ENCODE results near the gene WIPF1.

Gene WIPF1

DNA sequence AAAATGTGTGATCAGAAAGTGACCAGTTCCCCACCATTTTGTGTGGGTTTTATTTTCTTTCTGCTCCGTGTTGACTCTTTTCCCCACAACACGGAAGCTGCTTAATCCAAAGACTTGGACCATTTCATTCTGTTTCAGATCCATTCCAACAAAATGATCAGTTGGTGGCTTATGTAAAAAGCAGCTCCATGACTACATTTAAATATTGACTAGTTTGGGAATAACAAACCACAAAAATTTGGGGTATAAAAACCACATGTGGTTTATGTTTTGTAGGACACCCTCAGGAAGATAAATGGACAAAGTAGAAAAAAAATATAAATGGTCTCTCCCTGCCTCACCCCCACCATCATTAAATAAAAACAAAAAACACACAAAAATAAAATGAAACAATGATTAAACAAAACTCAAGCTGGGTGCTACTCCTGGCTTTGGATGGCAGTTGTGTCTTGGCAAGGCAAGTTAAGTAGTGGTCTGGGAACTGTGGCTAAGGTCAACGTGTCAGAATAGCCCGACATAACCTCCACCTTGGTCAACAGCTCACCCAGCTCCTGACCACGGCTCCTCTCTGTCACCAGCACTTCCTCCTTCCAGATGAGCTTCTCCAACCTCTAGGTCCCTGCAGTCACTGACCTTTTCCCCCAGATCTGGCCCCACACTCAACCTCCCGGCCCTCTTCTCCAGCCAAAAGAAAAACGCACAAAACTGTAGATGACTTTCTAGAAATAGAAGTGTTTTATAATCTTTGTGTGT is 12.8 kb upstream of the WIPF1 start:
- TF ChIP-seq, protein P1, sequence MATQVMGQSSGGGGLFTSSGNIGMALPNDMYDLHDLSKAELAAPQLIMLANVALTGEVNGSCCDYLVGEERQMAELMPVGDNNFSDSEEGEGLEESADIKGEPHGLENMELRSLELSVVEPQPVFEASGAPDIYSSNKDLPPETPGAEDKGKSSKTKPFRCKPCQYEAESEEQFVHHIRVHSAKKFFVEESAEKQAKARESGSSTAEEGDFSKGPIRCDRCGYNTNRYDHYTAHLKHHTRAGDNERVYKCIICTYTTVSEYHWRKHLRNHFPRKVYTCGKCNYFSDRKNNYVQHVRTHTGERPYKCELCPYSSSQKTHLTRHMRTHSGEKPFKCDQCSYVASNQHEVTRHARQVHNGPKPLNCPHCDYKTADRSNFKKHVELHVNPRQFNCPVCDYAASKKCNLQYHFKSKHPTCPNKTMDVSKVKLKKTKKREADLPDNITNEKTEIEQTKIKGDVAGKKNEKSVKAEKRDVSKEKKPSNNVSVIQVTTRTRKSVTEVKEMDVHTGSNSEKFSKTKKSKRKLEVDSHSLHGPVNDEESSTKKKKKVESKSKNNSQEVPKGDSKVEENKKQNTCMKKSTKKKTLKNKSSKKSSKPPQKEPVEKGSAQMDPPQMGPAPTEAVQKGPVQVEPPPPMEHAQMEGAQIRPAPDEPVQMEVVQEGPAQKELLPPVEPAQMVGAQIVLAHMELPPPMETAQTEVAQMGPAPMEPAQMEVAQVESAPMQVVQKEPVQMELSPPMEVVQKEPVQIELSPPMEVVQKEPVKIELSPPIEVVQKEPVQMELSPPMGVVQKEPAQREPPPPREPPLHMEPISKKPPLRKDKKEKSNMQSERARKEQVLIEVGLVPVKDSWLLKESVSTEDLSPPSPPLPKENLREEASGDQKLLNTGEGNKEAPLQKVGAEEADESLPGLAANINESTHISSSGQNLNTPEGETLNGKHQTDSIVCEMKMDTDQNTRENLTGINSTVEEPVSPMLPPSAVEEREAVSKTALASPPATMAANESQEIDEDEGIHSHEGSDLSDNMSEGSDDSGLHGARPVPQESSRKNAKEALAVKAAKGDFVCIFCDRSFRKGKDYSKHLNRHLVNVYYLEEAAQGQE (IDR thresholded peaks at IDR 0.05; ENCODE audit: insufficient read depth in 1 of 2, low read depth in 2 of 2, low read length in 2 of 2) = no peak
- no peak for TF ChIP-seq POLR2AphosphoS5 (IDR thresholded peaks at IDR 0.05; ENCODE audit: low read depth, low read length)
- TF ChIP-seq SIN3A (IDR thresholded peaks at IDR 0.05; ENCODE audit: borderline replicate concordance, insufficient read depth, low read length) = no peak
- TF ChIP-seq TAF1 (IDR thresholded peaks at IDR 0.05; ENCODE audit: borderline replicate concordance, insufficient read depth, low read length) = no peak
- no peak for TF ChIP-seq FOXP2 (optimal IDR thresholded peaks at IDR 0.05; ENCODE audit: borderline replicate concordance, extremely low read depth, extremely low read length, insufficient read depth)

DNA sequence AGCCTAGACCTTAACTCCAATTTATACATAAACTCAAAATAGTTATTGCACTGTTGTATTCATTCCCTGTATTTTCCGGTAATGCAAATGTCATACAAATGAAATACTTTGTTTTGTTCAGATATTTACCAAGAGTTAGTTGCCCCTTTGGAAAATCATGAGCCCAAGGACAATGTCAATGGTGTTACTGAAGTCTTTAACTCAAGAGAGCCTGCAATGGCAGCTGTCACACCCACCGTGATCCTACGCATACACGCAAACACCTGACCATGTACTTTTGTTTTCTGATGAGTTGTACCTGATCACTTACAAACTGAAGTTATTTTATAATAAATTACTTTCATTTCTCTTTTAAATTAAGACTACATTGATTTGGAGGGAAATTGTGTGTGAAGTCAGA is 11.7 kb upstream of the WIPF1 start:
- TF ChIP-seq POLR2AphosphoS5 (IDR thresholded peaks at IDR 0.05; ENCODE audit: low read depth, low read length) (no peak), FOXP2 (optimal IDR thresholded peaks at IDR 0.05; ENCODE audit: borderline replicate concordance, extremely low read depth, extremely low read length, insufficient read depth) (no peak), TAF1 (IDR thresholded peaks at IDR 0.05; ENCODE audit: borderline replicate concordance, insufficient read depth, low read length) (no peak), SIN3A (IDR thresholded peaks at IDR 0.05; ENCODE audit: borderline replicate concordance, insufficient read depth, low read length) (no peak)
- TF ChIP-seq, protein P1 (IDR thresholded peaks at IDR 0.05; ENCODE audit: insufficient read depth in 1 of 2, low read depth in 2 of 2, low read length in 2 of 2) = no peak

DNA sequence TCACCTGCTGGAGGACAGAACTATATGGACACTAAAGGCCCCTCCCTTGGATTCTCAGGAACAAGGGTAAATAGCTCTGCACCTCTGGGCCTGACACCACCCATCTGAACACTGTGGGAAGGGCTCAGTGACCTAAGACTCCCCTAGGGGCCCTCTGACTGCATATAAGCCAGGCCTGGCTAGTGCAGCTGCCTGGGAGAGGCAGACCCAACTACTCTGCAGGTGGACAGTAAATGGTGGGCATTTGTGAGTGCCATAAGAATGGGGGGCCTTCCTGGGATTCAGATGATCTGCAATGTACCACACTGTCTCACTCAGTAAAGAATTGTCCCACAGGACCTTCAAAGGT is 11.2 kb upstream of the WIPF1 start:
- TF ChIP-seq, protein P1 (IDR thresholded peaks at IDR 0.05; ENCODE audit: insufficient read depth in 1 of 2, low read depth in 2 of 2, low read length in 2 of 2) = no peak
- TF ChIP-seq POLR2AphosphoS5 (IDR thresholded peaks at IDR 0.05; ENCODE audit: low read depth, low read length) = no peak
- no peak for TF ChIP-seq FOXP2 (optimal IDR thresholded peaks at IDR 0.05; ENCODE audit: borderline replicate concordance, extremely low read depth, extremely low read length, insufficient read depth)
- TF ChIP-seq TAF1 (IDR thresholded peaks at IDR 0.05; ENCODE audit: borderline replicate concordance, insufficient read depth, low read length) = no peak

DNA sequence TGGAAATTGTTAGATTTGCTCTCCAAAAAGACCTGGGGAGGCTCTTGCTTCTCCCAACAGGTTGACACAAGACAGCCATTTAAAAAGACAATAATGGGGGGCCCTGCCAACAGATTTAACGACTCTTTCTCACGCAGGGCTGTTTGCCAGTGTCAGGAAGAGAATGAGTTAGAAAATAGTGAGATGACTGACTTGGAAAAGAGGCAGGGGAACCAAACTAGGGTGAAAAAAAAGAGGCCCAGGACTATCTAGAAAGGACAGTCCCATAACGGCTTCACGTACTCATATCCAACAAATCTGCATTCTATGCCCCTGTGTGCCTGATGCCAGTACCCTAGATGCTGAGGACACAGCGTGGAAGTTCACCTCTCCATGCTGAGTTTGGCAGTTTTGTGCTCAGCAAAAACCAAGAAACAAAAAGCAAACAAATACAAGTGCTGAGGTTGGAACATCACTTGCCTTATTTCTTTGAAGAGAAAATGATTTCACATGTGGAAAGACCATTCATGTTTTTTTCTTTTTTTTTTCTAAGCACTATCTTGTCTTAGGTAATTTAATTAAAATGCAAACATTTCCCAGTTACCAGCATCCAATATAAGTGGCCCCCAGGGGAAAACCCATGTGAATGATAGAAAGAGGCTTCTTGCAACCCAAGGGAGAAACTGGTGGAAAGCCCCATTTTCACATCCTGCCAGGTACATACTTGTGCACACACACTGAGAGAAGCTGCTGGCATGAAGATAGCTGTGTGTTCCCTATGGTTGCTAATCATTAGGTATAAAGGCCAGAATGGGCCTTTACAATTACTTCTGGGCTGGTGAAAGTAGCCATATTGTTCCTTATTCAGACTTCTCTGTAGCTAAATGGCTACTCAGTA is 10.6 kb upstream of the WIPF1 start:
- TF ChIP-seq TAF1 (IDR thresholded peaks at IDR 0.05; ENCODE audit: borderline replicate concordance, insufficient read depth, low read length) = no peak
- TF ChIP-seq, protein P1 (IDR thresholded peaks at IDR 0.05; ENCODE audit: insufficient read depth in 1 of 2, low read depth in 2 of 2, low read length in 2 of 2) = no peak

Measured in PFSK-1 (cell line).